Subcutaneous adipose tissue (tissue), 4 donors: ENCODE results near the gene STEAP2. TPM values are rescaled to one million over a fixed set of nuclear protein-coding genes. Genes with fewer than 3 reads are reported as not detected.

Experiments
- total RNA-seq, 4 donors: library from RNA; depleted of rRNA; stranded (reverse); fragments of >200 nt; gene quantifications; one replicate each; pipeline ENCODE4 v1.1.0, GENCODE V29; 2016
- TF ChIP-seq, protein P1 (sequence below): fragments of 450-650 bp; IDR thresholded peaks from one replicate; pipeline ENCODE4 v1.5.1; 2016; ENCODE audit warnings: low read depth, mild to moderate bottlenecking, control low read depth, antibody characterized with exemption, moderate library complexity

Gene STEAP2
- total RNA-seq, 4 donors from 2014 or later = 10.5 to 21.2 (median 17.1) TPM

GRCh38 chr7:90213521-90213920, 2.0 kb downstream of the STEAP2 start:
- TF ChIP-seq, protein P1, sequence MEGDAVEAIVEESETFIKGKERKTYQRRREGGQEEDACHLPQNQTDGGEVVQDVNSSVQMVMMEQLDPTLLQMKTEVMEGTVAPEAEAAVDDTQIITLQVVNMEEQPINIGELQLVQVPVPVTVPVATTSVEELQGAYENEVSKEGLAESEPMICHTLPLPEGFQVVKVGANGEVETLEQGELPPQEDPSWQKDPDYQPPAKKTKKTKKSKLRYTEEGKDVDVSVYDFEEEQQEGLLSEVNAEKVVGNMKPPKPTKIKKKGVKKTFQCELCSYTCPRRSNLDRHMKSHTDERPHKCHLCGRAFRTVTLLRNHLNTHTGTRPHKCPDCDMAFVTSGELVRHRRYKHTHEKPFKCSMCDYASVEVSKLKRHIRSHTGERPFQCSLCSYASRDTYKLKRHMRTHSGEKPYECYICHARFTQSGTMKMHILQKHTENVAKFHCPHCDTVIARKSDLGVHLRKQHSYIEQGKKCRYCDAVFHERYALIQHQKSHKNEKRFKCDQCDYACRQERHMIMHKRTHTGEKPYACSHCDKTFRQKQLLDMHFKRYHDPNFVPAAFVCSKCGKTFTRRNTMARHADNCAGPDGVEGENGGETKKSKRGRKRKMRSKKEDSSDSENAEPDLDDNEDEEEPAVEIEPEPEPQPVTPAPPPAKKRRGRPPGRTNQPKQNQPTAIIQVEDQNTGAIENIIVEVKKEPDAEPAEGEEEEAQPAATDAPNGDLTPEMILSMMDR = no peak

GRCh38 chr7:90216080-90216674, 4.6 kb downstream of the STEAP2 start:
- TF ChIP-seq, protein P1 = no peak

- TF ChIP-seq, protein P1 = no peak
These were observed 5.2 kb downstream of the STEAP2 start for GRCh38 chr7:90216771-90217170.

DNA sequence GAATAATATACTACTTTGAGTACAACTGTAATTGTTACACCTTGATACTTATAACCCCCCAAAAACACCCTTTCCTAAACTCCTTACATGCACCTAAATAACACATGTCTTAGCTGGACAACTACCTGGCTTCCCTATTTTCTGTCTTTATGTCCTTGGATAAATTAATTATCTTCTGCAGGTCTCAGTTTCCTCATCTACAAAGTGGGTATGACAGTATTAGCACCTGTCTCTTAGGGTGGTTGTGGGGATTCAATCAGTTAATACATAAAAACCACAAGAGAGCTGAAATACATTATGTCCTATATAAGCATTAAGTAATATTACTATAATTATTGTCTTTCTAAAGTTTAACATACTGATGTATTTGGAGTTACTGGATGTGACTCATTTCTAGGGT, 10.8 kb downstream of the STEAP2 start:
- TF ChIP-seq, protein P1 = no peak

DNA sequence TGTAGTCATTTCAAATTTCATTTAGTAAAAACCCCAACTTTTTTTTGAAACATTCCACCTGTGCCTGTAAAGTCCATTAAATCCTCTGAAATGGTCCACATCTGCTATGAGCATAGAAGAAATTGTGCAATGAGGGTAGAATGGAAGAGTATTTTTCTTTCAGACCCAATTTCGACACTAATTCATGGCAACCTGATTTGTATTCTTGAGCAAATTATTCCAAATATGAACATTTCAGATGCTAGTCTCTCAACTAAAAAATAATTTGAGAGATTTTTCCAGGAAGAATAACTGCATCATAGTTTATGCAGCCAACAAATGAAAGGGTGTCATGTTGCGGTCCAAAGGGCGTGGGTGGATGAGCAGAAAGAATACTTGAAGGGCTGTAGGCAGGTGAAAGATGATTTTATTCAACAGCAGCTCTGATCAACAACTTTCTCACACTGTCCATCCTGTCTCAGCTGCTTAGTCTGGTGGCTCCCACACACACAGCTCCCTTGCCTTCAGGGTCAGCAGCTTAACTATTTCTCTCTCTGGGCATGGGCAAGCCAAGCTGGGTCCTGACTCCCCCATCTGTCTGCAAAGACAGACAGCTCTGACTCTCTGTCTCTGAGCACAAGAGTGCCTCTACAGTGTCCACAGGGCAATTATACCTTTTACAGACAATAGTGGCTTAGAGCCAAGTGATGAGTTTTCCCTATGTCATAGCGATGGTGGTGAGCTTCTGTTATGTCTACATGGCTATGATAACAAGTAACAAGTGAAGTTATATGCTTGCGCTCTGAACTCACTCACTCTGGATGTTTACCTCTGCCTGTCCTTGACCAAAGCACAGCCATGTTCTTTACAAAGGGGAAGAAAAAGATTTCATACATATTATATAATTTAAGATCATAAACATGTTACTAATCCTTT, 11.5 kb downstream of the STEAP2 start:
- TF ChIP-seq, protein P1 = no peak

DNA sequence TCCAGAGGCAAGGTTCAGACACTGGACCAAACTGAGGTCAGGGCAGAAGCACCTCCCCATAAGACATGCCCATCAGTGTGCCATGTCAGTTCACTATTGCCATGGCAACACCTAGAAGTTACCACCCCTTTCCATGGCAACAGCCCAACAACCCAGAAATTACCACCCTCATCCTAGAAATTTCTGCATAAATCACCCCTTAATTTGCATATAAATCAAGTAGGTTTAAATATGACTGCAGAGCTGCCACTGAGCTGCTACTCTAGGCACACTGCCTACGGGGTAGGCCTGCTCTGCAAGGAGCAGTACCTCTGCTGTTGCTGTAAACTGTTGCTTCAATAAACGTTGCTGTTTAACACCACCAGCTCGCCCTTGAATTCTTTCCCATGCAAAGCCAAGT, 12.7 kb downstream of the STEAP2 start:
- TF ChIP-seq, protein P1 = no peak

DNA sequence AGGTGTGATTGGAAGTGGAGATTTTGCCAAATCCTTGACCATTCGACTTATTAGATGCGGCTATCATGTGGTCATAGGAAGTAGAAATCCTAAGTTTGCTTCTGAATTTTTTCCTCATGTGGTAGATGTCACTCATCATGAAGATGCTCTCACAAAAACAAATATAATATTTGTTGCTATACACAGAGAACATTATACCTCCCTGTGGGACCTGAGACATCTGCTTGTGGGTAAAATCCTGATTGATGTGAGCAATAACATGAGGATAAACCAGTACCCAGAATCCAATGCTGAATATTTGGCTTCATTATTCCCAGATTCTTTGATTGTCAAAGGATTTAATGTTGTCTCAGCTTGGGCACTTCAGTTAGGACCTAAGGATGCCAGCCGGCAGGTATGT, 13.6 kb downstream of the STEAP2 start:
- TF ChIP-seq, protein P1 = no peak
